Measurements from ENCODE around the gene PLA2R1. TPM values are rescaled to one million over a fixed set of nuclear protein-coding genes. Genes with fewer than 3 reads are reported as not detected.

Gene PLA2R1
- total RNA-seq, 1 experiment from 2014 or later = 5.7 TPM

- Histone ChIP-seq H3K4me1 (ENCODE audit: control insufficient read depth, insufficient read depth, low read length) (peaks cover 22% of the 10 kb centered on the region), H3K27ac (ENCODE audit: low read length) (peak overlapping the region; percentile 72; the same call in 1 of the 2 replicates), H3K36me3 (ENCODE audit: control insufficient read depth, insufficient read depth, low read length) (no peaks in the 10 kb centered on the region), H3K27me3 (ENCODE audit: control insufficient read depth, insufficient read depth, low read length) (no peaks in the 10 kb centered on the region), H3K9me3 (ENCODE audit: control insufficient read depth, insufficient read depth, low read depth, low read length) (no peaks in the 10 kb centered on the region), H3K4me3 (ENCODE audit: low read depth in 2 of 2, low read length in 2 of 2) (no peak overlapping the region)
- ATAC-seq = no peak
- POLR2A ChIA-PET = no interaction called here
- intact Hi-C loops (cut with micrococcal nuclease; ENCODE audit: unreplicated experiment) (no loop called here), in situ Hi-C loops (cut with HindIII; ENCODE audit: low pct_unique_long_range_greater_than_20kb, low sequenced_read_pairs) (no loop called here)
- CTCF ChIA-PET = no interaction called here
- no peak for DNase-seq (ENCODE audit: low read depth, low spot score)
- TF ChIP-seq SIN3A (IDR thresholded peaks at IDR 0.05; ENCODE audit: borderline replicate concordance, insufficient read depth, low read depth, low read length) (no peak), REST (IDR thresholded peaks at IDR 0.05; ENCODE audit: insufficient read depth in 1 of 2, low read depth in 2 of 2, low read length in 1 of 2) (no peak), POLR2AphosphoS5 (IDR thresholded peaks at IDR 0.05; ENCODE audit: low read depth, low read length) (no peak), CTCF (IDR thresholded peaks at IDR 0.05) (no peak), TCF7L2 (IDR thresholded peaks at IDR 0.05; ENCODE audit: low read depth, low read length) (no peak)
- no TSS peak for BruUV-seq (replicated peaks)
These were observed 117.5 kb downstream of the PLA2R1 start for GRCh38 chr2:159944874-159945273.

- Histone ChIP-seq H3K36me3 (ENCODE audit: control insufficient read depth, insufficient read depth, low read length) (no peaks in the 10 kb centered on the region), H3K27me3 (ENCODE audit: control insufficient read depth, insufficient read depth, low read length) (no peaks in the 10 kb centered on the region), H3K27ac (ENCODE audit: low read length) (peak overlapping the region; percentile 37; the same call in 1 of the 2 replicates), H3K4me3 (ENCODE audit: low read depth in 2 of 2, low read length in 2 of 2) (no peak overlapping the region), H3K4me1 (ENCODE audit: control insufficient read depth, insufficient read depth, low read length) (peaks cover 15% of the 10 kb centered on the region), H3K9me3 (ENCODE audit: control insufficient read depth, insufficient read depth, low read depth, low read length) (no peaks in the 10 kb centered on the region)
- ATAC-seq (no peak), DNase-seq (ENCODE audit: low read depth, low spot score) (no peak)
- no TSS peak for BruUV-seq (replicated peaks)
- POLR2A ChIA-PET = no interaction called here
- TF ChIP-seq CTCF (IDR thresholded peaks at IDR 0.05) = no peak
- TF ChIP-seq TCF7L2 (IDR thresholded peaks at IDR 0.05; ENCODE audit: low read depth, low read length) = no peak
- TF ChIP-seq REST (IDR thresholded peaks at IDR 0.05; ENCODE audit: insufficient read depth in 1 of 2, low read depth in 2 of 2, low read length in 1 of 2) = no peak
- TF ChIP-seq POLR2AphosphoS5 (IDR thresholded peaks at IDR 0.05; ENCODE audit: low read depth, low read length) = no peak
- TF ChIP-seq SIN3A (IDR thresholded peaks at IDR 0.05; ENCODE audit: borderline replicate concordance, insufficient read depth, low read depth, low read length) = no peak
- in situ Hi-C loops (cut with HindIII; ENCODE audit: low pct_unique_long_range_greater_than_20kb, low sequenced_read_pairs) (no loop called here), intact Hi-C loops (cut with micrococcal nuclease; ENCODE audit: unreplicated experiment) (no loop called here)
- CTCF ChIA-PET = no interaction called here
These were observed 120.3 kb downstream of the PLA2R1 start for GRCh38 chr2:159942146-159942545.

Data from Panc1 (cell line).